Uterus (tissue), 4 donors: Measurements from ENCODE around the gene MED13L. TPM values are rescaled to one million over a fixed set of nuclear protein-coding genes. Genes with fewer than 3 reads are reported as not detected.

Experiments
- DNase-seq, 2 donors: peaks; one replicate each; pipeline ENCODE4 v3.0.0-alpha.2; 2019 to 2020
- H3K27ac ChIP-seq, 2 donors: fragments of 200-600 bp; sonication (generic); 1 replicate in 1 of 2; 2 replicates in 1 of 2; pipeline ENCODE4 v1.5.1; 2016 to 2018
- H3K27me3 ChIP-seq, 2 donors: fragments of 200-600 bp; sonication (generic); one replicate each; pipeline ENCODE4 v1.5.1; 2018 to 2019; ENCODE audit warnings: control low read depth in 1 of 2
- H3K36me3 ChIP-seq, 2 donors: fragments of 200-600 bp; sonication (generic); one replicate each; pipeline ENCODE4 v1.5.1; 2019; ENCODE audit warnings: control low read depth in 1 of 2
- H3K4me1 ChIP-seq, 2 donors: fragments of 200-600 bp; sonication (generic); one replicate each; pipeline ENCODE4 v1.5.1; 2018 to 2019; ENCODE audit warnings: control low read depth in 1 of 2
- H3K4me3 ChIP-seq, 2 donors: fragments of 200-600 bp; sonication (generic); 1 replicate in 1 of 2; 2 replicates in 1 of 2; pipeline ENCODE4 v1.5.1; 2018 to 2019; ENCODE audit warnings: mild to moderate bottlenecking in 1 of 2
- H3K9me3 ChIP-seq, 2 donors: fragments of 200-600 bp; sonication (generic); one replicate each; pipeline ENCODE4 v1.5.1; 2019; ENCODE audit warnings: control low read depth in 1 of 2
- POLR2A ChIP-seq, 2 donors: fragments of 450-650 bp; IDR thresholded peaks; one replicate each; pipeline ENCODE4 v1.6.1; 2016; ENCODE audit warnings: antibody characterized with exemption in 2 of 2, mild to moderate bottlenecking in 1 of 2, moderate library complexity in 1 of 2
- intact Hi-C: fragments of 100-400 bp; cut with DNase I; formaldehyde crosslinking; loops from one replicate; pipeline ENCODE4 v1.15.1; 2023; ENCODE audit warnings: low total_unique reads
- total RNA-seq, 4 donors: library from RNA; depleted of rRNA in 3 of 4; stranded (reverse); fragments of >200 nt in 3 of 4; gene quantifications; one replicate each; pipeline versions ENCODE4 v1.1.0 to v1.2.4, GENCODE V29; 2014 to 2023
- TF ChIP-seq, protein P1 (sequence below), 4 experiments: fragments of 200-600 bp in 2 of 4; fragments of 450-650 bp in 2 of 4; sonication (generic) in 2 of 4; IDR thresholded peaks; one replicate each; pipeline ENCODE4 v1.5.1; 2016 to 2019; ENCODE audit warnings: antibody characterized with exemption in 4 of 4, mild to moderate bottlenecking in 2 of 4, moderate library complexity in 1 of 4
- donor health status: DM: yes; HTN: yes; CAD: no.

Gene MED13L
- total RNA-seq, 4 donors from 2014 or later: 189 to 314 (median 254) TPM

DNA sequence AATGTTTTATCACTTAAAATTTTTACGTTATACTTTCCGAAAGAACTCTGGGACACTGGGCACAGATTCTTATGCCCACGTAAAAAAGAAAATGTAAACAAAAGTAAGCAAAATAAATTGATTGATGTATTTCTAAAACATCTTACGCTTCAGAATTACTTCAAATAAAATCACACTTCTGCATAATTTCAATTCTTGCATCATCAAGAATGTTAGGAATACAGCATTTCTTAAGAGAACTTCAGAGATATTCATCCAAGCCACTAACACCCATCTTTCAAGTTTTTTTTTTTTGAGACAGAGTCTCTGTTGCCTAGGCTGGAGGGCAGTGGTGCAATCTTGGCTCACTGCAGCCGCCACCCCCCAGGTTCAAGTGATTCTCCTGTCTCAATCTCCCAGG is 180.6 kb downstream of the MED13L start:
- intact Hi-C loops: no loop called here
- no peaks in the 10 kb centered on the region for H3K27me3 ChIP-seq
- no peaks in the 10 kb centered on the region for H3K36me3 ChIP-seq
- H3K4me1 ChIP-seq: peaks cover 0 to 4% of the 10 kb centered on the region in 2 donors
- H3K9me3 ChIP-seq: no peaks in the 10 kb centered on the region
- H3K4me3 ChIP-seq: no peak overlapping the region
- no peak overlapping the region for H3K27ac ChIP-seq
- TF ChIP-seq POLR2A (IDR thresholded peaks at IDR 0.05): no peak
- TF ChIP-seq, protein P1, sequence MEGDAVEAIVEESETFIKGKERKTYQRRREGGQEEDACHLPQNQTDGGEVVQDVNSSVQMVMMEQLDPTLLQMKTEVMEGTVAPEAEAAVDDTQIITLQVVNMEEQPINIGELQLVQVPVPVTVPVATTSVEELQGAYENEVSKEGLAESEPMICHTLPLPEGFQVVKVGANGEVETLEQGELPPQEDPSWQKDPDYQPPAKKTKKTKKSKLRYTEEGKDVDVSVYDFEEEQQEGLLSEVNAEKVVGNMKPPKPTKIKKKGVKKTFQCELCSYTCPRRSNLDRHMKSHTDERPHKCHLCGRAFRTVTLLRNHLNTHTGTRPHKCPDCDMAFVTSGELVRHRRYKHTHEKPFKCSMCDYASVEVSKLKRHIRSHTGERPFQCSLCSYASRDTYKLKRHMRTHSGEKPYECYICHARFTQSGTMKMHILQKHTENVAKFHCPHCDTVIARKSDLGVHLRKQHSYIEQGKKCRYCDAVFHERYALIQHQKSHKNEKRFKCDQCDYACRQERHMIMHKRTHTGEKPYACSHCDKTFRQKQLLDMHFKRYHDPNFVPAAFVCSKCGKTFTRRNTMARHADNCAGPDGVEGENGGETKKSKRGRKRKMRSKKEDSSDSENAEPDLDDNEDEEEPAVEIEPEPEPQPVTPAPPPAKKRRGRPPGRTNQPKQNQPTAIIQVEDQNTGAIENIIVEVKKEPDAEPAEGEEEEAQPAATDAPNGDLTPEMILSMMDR (IDR thresholded peaks at IDR 0.05): no peak
- DNase-seq: no peak

DNA sequence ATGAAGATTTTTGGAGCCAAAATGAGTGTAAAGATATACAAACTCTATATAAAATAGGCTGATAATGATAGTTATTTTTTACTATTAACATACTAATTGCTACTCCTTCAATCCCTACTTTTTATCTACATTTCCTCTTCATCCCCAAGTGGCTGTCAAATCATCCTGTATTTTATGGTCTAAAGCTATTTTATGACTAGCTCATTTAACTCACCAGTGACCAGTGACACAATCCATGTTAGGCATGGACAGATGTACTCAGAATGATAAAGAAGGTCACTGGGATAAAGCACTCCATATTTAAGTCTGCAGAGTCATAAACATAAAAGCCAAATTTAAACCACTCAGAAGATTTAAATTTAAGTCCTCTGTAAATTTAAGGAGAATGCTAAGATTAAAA is 183.0 kb downstream of the MED13L start:
- Histone ChIP-seq H3K36me3 (no peaks in the 10 kb centered on the region), H3K27me3 (no peaks in the 10 kb centered on the region), H3K9me3 (no peaks in the 10 kb centered on the region), H3K4me1 (peaks cover 0 to 4% of the 10 kb centered on the region in 2 donors), H3K27ac (no peak overlapping the region), H3K4me3 (no peak overlapping the region)
- DNase-seq: no peak
- no peak for TF ChIP-seq POLR2A (IDR thresholded peaks at IDR 0.05)
- TF ChIP-seq, protein P1 (IDR thresholded peaks at IDR 0.05): no peak
- intact Hi-C loops: no loop called here

DNA sequence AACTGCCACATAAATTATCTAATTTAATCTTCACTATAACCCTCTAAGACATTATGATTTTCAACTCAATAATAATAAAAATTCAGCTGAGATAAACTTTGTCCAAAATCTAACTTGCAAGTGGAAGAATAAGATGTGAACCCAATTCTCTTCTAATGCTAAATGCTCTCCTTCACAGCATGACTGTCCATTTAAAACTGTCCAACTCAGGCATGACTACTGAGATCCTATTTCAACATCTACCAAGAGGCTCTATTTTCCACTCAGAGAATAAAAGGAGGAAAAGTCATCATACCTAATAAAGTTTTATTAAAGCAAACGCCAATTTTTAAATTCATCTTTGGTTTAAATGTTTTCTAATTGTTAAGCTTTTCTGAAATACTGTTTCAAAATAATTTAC is 183.6 kb downstream of the MED13L start:
- no peak for TF ChIP-seq POLR2A (IDR thresholded peaks at IDR 0.05)
- TF ChIP-seq, protein P1 (IDR thresholded peaks at IDR 0.05): no peak
- H3K9me3 ChIP-seq: no peaks in the 10 kb centered on the region
- H3K27ac ChIP-seq: no peak overlapping the region
- intact Hi-C loops: no loop called here
- no peak for DNase-seq
- H3K4me1 ChIP-seq: peaks cover 0 to 4% of the 10 kb centered on the region in 2 donors
- no peaks in the 10 kb centered on the region for H3K36me3 ChIP-seq
- no peaks in the 10 kb centered on the region for H3K27me3 ChIP-seq
- no peak overlapping the region for H3K4me3 ChIP-seq

DNA sequence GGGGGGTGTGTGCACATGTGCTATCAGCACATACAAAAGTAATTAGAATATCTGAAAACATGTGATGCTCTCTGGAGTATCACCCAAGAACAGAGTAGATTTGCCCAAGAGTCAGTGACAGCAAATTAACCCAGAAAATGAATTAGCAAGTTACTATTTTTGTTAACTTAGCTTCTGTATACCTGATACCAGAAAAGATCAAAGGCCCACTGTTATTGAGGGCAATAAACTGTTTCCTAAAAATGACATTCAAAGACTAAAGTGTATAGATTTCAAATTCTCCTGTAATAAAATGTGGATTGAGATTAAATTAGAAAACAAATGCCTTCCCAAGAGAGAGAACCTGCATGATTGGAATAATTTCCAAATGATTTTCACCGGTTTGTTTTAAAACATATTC is 184.7 kb downstream of the MED13L start:
- intact Hi-C loops: no loop called here
- no peaks in the 10 kb centered on the region for H3K36me3 ChIP-seq
- TF ChIP-seq, protein P1 (IDR thresholded peaks at IDR 0.05): no peak
- TF ChIP-seq POLR2A (IDR thresholded peaks at IDR 0.05): no peak
- no peaks in the 10 kb centered on the region for H3K9me3 ChIP-seq
- no peak overlapping the region for H3K27ac ChIP-seq
- no peaks in the 10 kb centered on the region for H3K27me3 ChIP-seq
- H3K4me3 ChIP-seq: no peak overlapping the region
- DNase-seq: no peak
- H3K4me1 ChIP-seq: peaks cover 0 to 7% of the 10 kb centered on the region in 2 donors

DNA sequence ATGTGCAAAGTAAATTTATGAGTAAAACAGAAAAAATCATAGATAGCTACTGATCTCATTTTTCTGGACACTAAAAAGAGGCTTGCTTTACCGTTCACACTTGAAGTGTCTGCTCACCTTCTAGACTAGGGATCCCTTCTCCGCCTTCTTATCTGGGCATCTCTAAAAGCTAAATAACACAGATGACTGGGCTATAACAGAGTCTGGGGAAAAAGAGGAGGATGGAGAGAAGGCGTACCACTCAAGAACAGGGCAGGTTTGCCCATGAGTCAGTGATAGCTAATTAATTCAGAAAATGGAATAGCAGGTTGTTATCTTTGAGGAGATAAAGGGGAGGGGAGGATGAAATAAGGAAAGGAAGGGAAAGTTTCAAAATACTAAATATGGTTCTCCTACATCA is 185.3 kb downstream of the MED13L start:
- H3K27ac ChIP-seq: no peak overlapping the region
- TF ChIP-seq, protein P1 (IDR thresholded peaks at IDR 0.05): no peak
- TF ChIP-seq POLR2A (IDR thresholded peaks at IDR 0.05): no peak
- intact Hi-C loops: no loop called here
- no peaks in the 10 kb centered on the region for H3K27me3 ChIP-seq
- H3K9me3 ChIP-seq: no peaks in the 10 kb centered on the region
- H3K4me1 ChIP-seq: peaks cover 0 to 7% of the 10 kb centered on the region in 2 donors
- no peak overlapping the region for H3K4me3 ChIP-seq
- DNase-seq: no peak
- H3K36me3 ChIP-seq: no peaks in the 10 kb centered on the region
